ENCODE results near the gene RETSAT.
"Not testable (repeated sequence)": the region's sequence is repeated elsewhere in the genome, so short reads cannot be mapped to it uniquely, and the experiment has no call there.

RETSAT gene

GRCh38 chr2:85378257-85378656 is 23.9 kb upstream of the RETSAT start:
- DNase-seq (ENCODE audit: low spot score) = no peak

GRCh38 chr2:85377083-85377482 is 22.8 kb upstream of the RETSAT start:
- no peak for DNase-seq (ENCODE audit: low spot score)

- no peak for DNase-seq (ENCODE audit: low spot score)
Measured at GRCh38 chr2:85376291-85377065, 22.1 kb upstream of the RETSAT start.

DNA sequence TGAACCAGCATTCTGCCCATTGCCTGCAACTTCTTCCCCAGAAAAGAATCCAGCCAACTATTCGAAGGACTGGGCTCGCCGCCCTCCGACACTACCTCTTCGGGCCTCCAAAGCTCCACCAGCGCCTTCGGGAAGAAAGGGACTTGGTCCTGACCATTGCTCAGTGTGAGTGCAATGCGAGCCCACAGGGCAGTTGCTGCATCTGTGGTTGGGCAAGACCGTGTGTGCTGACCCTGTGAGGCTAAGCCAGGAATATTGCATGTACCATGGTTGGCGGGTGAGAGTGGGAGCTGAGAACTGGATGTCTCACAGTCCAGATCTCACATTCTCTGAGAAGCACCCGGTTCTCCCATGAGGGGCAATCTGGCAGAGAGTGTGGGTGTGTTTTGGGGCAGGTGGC is 16.7 kb upstream of the RETSAT start:
- no peak for DNase-seq (ENCODE audit: low spot score)

DNA sequence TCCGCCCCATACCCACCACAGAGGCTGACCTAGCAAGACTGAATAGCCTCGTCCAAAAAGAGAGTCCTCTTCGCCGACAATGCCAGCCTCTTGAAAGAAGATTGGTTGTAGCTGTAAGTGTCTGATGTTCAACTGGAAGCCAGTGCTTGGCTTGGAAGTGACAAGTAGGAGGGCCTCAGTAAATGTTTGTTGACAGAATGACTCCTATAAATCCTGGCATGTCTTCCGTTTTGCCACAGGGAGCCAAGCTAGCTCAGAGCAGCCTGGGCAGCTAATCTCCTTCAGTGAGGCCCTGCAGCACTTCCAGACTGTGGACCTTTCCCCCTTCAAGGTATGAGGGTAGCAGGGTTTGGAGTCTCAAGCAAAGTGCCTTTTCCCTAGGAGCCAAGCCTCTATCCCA is 15.2 kb upstream of the RETSAT start:
- DNase-seq (ENCODE audit: low spot score) = no peak

DNA sequence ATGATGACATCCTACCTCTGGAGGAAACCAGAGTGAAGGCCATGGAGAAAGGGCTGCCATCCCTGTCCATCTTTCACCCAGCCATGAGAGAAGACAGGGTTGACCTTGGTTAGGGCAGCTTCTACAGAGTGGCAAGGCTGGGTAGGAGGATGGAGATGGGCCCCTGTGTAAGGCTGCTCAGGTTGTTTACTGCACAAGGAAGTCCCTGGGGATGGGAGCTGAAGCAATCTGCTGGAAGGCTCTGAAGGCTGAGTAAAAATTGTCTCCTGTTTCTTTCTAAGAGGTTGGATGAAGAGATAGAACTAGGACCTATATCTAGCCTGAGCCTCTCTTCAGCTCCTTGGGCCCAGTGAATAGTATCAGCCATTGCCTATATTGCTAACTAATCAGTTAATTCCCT is 14.6 kb upstream of the RETSAT start:
- DNase-seq (ENCODE audit: low spot score) = no peak

GRCh38 chr2:85367180-85367579 is 12.9 kb upstream of the RETSAT start:
- no peak for DNase-seq (ENCODE audit: low spot score)

DNA sequence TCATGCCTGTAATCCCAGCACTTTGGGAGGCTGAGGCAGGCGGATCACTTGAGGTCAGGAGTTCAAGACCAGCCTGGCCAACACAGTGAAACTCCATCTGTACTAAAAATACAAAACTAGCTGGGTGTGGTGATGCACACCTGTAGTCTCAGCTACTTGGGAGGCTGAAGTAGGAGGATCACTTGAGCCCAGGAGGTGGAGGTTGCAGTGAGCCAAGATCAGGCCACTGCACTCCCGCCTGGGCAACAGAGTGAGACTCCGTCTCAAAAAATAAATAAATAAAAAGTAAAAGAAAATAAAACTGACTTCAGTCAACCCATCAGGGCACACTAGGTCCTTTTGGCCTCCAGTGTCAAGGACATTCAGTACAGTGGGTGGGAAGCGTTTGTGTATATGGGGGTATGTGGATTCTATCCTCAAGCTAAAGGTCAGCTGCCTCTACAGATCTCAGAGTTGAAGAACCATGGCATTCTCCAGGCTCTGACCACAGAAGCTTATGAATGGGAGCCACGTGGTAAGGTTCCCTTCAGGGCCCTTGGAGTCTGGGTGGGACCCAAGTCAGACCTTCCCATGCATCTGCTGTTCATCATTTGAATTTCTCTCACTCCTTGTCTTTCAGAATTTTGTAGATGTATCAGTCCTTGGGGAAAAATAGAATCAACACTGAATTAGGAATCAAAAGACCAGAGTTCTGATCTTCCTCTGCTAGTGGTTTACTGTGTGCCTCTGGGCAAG is 8.5 kb upstream of the RETSAT start:
- DNase-seq (ENCODE audit: low spot score) = not testable (repeated sequence)

GRCh38 chr2:85357736-85358135 is 3.4 kb upstream of the RETSAT start:
- DNase-seq (ENCODE audit: low spot score) = no peak

GRCh38 chr2:85356186-85356585 is 1.9 kb upstream of the RETSAT start:
- no peak for DNase-seq (ENCODE audit: low spot score)

DNA sequence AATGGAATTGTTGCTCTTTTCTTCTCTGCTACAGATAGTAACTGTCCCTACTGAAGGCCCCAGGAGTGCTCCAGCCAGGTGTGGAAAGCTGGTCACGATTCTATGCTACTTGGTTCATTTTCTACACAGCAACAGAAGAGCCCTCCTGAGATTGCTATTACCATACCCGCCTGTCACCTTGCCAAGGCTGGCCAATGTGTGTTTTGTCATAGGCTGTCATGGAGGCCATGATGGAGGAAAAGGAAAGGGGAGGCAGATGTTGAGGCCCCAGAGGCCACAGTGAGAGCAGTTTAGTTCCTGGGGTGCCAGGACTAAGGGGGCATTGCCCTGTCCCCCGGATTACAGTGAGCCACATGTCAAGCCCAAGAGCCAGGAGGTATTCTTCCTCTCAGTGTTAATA is 1.2 kb upstream of the RETSAT start:
- DNase-seq (ENCODE audit: low spot score) = no peak

- DNase-seq (ENCODE audit: low spot score) = no peak
Measured at GRCh38 chr2:85355073-85355410, 714 bp upstream of the RETSAT start.

- DNase-seq (ENCODE audit: low spot score) = peak; percentile 14
Measured at GRCh38 chr2:85353876-85354285, 447 bp downstream of the RETSAT start.

DNA sequence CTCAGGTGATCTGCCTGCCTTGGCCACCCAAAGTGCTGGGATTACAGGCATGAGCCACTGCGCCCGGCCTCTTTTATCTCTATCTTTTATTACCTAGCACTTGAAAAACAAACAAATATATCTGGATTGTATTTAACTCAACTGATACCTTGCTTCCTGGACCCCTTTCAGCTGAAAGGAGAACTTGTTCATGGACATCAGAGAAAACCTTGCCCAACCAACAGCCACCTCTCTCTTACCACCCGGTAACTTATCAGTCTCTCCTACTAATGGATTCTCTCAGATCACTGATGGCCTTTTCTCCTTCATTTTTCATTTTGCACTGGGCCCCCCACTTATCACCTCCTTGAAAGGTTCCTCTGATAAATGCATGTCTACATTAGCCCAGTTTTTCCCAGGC is 6.7 kb downstream of the RETSAT start:
- no peak for DNase-seq (ENCODE audit: low spot score)

DNA sequence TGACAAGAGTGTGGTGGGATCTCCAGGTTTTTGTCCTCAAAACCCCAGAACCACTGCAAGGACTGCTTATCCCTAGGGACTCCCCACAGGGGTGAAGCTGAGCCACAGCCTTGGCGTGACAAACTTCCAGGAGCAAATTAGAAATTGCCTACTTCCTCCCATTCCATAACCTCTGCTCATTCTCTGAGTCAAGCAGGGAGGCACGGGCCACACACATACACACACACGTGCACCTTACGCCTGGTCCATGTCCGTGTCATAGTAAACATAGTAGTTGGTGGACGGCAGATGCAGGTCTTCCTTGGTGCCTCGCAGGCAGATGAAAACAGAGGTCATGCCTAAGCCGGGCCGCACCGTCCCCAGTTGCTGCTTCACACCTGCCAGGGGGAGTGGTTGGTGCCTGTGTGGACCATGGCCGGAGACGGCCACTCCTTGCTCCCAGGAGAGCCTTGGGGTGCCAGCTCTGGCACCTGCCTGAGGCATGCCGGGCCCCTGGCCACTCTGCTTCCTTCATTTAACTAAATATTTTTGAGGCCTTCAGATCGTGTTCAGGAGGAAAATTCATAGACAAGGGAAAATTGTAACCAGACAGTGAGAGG is 9.9 kb downstream of the RETSAT start:
- no peak for DNase-seq (ENCODE audit: low spot score)

DNA sequence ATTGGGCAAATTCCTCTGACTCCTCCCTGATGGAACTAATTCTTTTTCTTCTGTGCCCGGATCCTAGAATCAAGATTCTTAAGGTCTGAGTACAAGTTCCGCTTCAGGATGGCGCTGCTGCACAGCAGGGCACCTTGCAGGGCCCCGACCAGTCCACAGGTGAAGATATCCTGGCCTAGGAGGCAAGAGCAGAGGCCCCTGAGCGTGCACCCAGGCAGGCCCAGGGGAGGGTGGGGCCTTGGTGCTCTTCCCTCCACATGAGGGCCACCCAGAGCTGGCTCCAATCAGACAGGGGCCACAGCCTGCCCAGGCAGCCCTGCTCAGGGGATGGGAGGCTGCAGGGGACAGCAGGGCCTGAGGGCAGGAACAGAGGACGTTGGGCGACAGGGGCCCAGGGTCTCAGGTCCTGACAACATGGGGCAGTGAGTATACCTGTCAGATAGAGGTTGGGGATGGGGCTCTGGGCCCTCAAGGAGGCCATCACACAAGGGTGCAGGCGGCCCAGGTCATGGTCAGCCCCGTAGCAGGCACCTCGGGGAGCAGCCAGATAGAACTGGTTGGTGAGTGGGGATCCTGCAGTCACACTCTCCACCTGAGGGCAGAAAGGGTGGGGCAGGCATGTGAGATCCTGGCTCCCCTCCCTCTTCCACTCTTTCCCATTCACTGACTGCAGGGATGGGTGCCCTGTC is 11.0 kb downstream of the RETSAT start:
- not testable (repeated sequence) for DNase-seq (ENCODE audit: low spot score)

GRCh38 chr2:85342156-85342555 is 12.2 kb downstream of the RETSAT start:
- no peak for DNase-seq (ENCODE audit: low spot score)

DNA sequence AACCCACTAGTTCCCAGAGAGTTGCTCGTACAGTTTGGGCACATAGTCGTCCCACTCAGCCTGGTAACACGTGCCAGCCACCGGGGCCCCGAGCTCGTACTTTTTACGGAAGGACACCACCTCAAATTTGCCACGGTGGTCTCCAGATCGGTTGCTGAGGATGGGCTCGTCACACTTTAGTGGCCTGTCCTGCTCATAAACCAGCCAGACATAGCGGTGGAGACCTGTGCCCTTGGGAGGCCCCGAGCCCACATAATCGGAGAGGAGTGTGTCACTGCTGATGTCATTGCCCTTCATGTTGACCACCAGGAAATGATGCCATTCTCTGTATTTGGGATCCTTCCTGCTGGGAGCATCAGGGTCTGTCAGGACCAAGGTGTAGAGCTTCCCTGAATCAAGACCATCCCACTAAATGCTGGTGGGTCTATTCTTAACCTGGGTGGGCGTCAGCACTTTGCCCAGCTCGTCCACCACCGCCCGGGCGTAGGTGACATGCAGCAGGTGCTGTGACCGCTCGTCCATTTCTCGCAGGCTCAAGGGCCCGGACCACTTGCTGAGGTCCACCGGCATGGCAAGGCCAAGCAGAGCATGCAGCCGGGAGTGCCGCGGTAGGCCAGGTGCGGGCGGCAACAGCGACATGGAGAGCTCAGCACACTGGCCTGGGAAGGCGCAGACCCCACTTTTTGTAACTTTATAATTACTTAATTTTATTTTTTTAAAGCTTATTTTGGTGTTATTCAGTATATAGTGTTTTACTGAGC is 12.9 kb downstream of the RETSAT start:
- no peak for DNase-seq (ENCODE audit: low spot score)

- no peak for DNase-seq (ENCODE audit: low spot score)
Measured at GRCh38 chr2:85340034-85340892, 14.1 kb downstream of the RETSAT start.

DNA sequence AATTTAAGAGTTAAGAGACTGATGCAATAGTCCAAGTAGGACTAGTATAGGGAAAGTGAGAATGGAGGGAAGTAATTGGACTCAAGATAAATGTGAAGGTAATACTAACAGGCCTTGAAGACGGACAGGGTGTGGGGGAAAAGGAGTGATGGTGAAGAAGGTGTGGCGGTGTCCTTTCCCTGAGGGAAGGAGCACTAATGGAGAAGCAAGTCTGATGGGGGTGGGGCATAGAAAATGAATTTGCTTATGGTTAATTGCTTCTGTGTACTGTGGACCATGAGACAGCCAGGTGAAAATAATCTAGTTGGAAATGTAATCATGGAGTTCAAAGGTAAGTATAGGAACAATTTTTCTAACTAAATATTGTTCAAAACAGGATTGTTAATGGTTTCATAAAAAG is 19.4 kb downstream of the RETSAT start:
- no peak for DNase-seq (ENCODE audit: low spot score)

- not testable (repeated sequence) for DNase-seq (ENCODE audit: low spot score)
Measured at GRCh38 chr2:85333877-85334276, 20.5 kb downstream of the RETSAT start.
